IMR-90 (cell line): ENCODE measurements around the gene ASTL.

Experiments
- CEBPB ChIP-seq: IDR thresholded peaks from 2 replicates; pipeline ENCODE4 v1.6.1; 2012; ENCODE audit warnings: low read depth, low read length, improper control_type of control experiment
- CTCF ChIP-seq: conservative IDR thresholded peaks from 2 replicates; pipeline ENCODE4 v1.5.1; 2012; ENCODE audit warnings: mild to moderate bottlenecking, low read depth, low read length, improper control_type of control experiment
- FOS ChIP-seq: fragments of 150-350 bp; IDR thresholded peaks from 2 replicates; pipeline ENCODE4 v1.6.1; 2016; ENCODE audit warnings: low read depth, low read length
- MAZ ChIP-seq: IDR thresholded peaks from 2 replicates; pipeline ENCODE4 v1.6.1; 2012; ENCODE audit warnings: low read depth, mild to moderate bottlenecking, low read length, improper control_type of control experiment, moderate library complexity, borderline replicate concordance
- NFE2L2 ChIP-seq: fragments of 150-350 bp; IDR thresholded peaks from 2 replicates; pipeline ENCODE4 v1.6.1; 2016; ENCODE audit warnings: low read depth, mild to moderate bottlenecking, low read length
- POLR2A ChIP-seq: IDR thresholded peaks from 2 replicates; pipeline ENCODE4 v1.6.1; 2012; ENCODE audit warnings: mild to moderate bottlenecking, low read depth, low read length
- RFX5 ChIP-seq: IDR thresholded peaks from 2 replicates; pipeline ENCODE4 v1.8.0; 2012; ENCODE audit warnings: low read depth, mild to moderate bottlenecking, low read length, moderate library complexity
- SMC3 ChIP-seq: fragments of 150-350 bp; IDR thresholded peaks from 2 replicates; pipeline ENCODE4 v1.6.1; 2016; ENCODE audit warnings: low read depth, mild to moderate bottlenecking, antibody characterized with exemption, low read length, moderate library complexity
- USF2 ChIP-seq: fragments of 150-350 bp; IDR thresholded peaks from 2 replicates; pipeline ENCODE4 v1.6.1; 2017; ENCODE audit warnings: mild to moderate bottlenecking, antibody characterized with exemption, low read length, low read depth

GRCh38 chr2:96112501-96113366 is 25.6 kb downstream of the ASTL start:
- TF ChIP-seq MAZ, result no peak
- no peak for TF ChIP-seq CTCF
- TF ChIP-seq SMC3, result no peak
- no peak for TF ChIP-seq POLR2A
- no peak for TF ChIP-seq FOS
- no peak for TF ChIP-seq NFE2L2
- no peak for TF ChIP-seq USF2
- no peak for TF ChIP-seq RFX5
- no peak for TF ChIP-seq CEBPB
